HCT116 (cell line): Measurements from ENCODE around the gene PGC. TPM values are rescaled to one million over a fixed set of nuclear protein-coding genes. Genes with fewer than 3 reads are reported as not detected.

Source experiments
- ATAC-seq: fragments of 200-7000 bp; cut with Tn5 transposase; 2 replicates; pipeline ENCODE4 v1.9.1; 2020; ENCODE audit warnings: mild to moderate bottlenecking, moderate library complexity
- BruUV-seq: library from RNA; stranded (reverse); fragments of 400-500 nt; replicated peaks from 2 replicates; lab custom pipeline; 2021; lab: Mats Ljungman, UMichigan
- CTCF ChIA-PET: fragments of 300-600 bp; sonication (Branson Sonifier 250); formaldehyde crosslinking; loops from one replicate; lab custom pipeline; 2021; ENCODE audit warnings: antibody characterized with exemption; lab: Charles Lee
- POLR2A ChIA-PET: fragments of 300-600, 350-600 bp; sonication (Branson Sonifier 250); formaldehyde crosslinking; loops from one replicate; lab custom pipeline; 2021; ENCODE audit warnings: antibody characterized with exemption; lab: Charles Lee
- RAD21 ChIA-PET, 2 experiments: fragments of 300-600 bp; sonication (Branson Sonifier 250); formaldehyde crosslinking; loops; one replicate each; lab custom pipeline; 2023; ENCODE audit warnings: low total read pairs in 2 of 2; ENCODE audit not compliant: uncharacterized antibody in 2 of 2, unreplicated experiment in 2 of 2, low non-redundant PET in 1 of 2; lab: Charles Lee
- DNase-seq: peaks from one replicate; pipeline ENCODE4 v3.0.0-alpha.2; 2010; ENCODE audit warnings: low read depth, low spot score
- H2AFZ ChIP-seq: fragments of 200-600 bp; shearing (Covaris generic), sonication (generic); 2 replicates; pipeline ENCODE4 v1.6.1; 2017; ENCODE audit warnings: low read depth, mixed run types, mixed read lengths, antibody characterized with exemption, low read length; ENCODE audit not compliant: poor library complexity, severe bottlenecking
- H3K27ac ChIP-seq: 2 replicates; pipeline ENCODE4 v1.5.1; 2012; ENCODE audit warnings: low read depth, low read length
- H3K27me3 ChIP-seq: fragments of 200-600 bp; sonication (generic); 2 replicates; pipeline ENCODE4 v1.6.1; 2016; ENCODE audit warnings: mixed run types, low read length, mixed read lengths; ENCODE audit not compliant: insufficient read depth
- H3K36me3 ChIP-seq, 2 experiments: fragments of 200-500 bp in 1 of 2; fragments of 200-600 bp in 1 of 2; sonication (Bioruptor generic) in 1 of 2; sonication (generic) in 1 of 2; 2 replicates each; pipeline versions ENCODE4 v1.5.1 to v1.6.1; 2014 to 2016; ENCODE audit warnings: low read length in 2 of 2, inconsistent platforms in 1 of 2, mixed read lengths in 1 of 2, mixed run types in 1 of 2; ENCODE audit not compliant: insufficient read depth in 2 of 2, control insufficient read depth in 1 of 2
- H3K4me1 ChIP-seq, 2 experiments: fragments of 200-600 bp in 1 of 2; sonication (generic) in 1 of 2; 2 replicates each; pipeline versions ENCODE4 v1.5.1 to v1.6.1; 2012 to 2017; ENCODE audit warnings: low read length in 2 of 2, inconsistent platforms in 1 of 2, mild to moderate bottlenecking in 1 of 2, mixed read lengths in 1 of 2, mixed run types in 1 of 2, moderate library complexity in 1 of 2; ENCODE audit not compliant: insufficient read depth in 2 of 2, control insufficient read depth in 1 of 2
- H3K4me2 ChIP-seq: fragments of 200-600 bp; sonication (generic); 2 replicates; pipeline ENCODE4 v1.6.1; 2017; ENCODE audit warnings: mixed run types, low read length, mixed read lengths
- H3K4me3 ChIP-seq, 2 experiments: fragments of 200-600 bp in 1 of 2; sonication (generic) in 1 of 2; replicated peaks in 1 of 2; 2 replicates each; pipeline ENCODE4 v1.5.1; 2011 to 2016; ENCODE audit warnings: low read length in 2 of 2, control low read depth in 1 of 2, low read depth in 1 of 2, mild to moderate bottlenecking in 1 of 2, mixed read lengths in 1 of 2, mixed run types in 1 of 2
- H3K79me2 ChIP-seq: fragments of 200-600 bp; sonication (generic); 2 replicates; pipeline ENCODE4 v1.6.1; 2017; ENCODE audit warnings: mild to moderate bottlenecking, mixed run types, low read length, moderate library complexity, mixed read lengths; ENCODE audit not compliant: insufficient read depth
- H3K9ac ChIP-seq: fragments of 200-600 bp; sonication (generic); 2 replicates; pipeline ENCODE4 v1.6.1; 2016; ENCODE audit warnings: low read length, mixed read lengths
- H3K9me2 ChIP-seq: fragments of 200-600 bp; sonication (generic), shearing (Covaris generic); 2 replicates; pipeline ENCODE4 v1.6.1; 2017; ENCODE audit warnings: mixed run types, mild to moderate bottlenecking, moderate library complexity; ENCODE audit not compliant: insufficient read depth
- H3K9me3 ChIP-seq, 2 experiments: fragments of 200-500 bp in 1 of 2; fragments of 200-600 bp in 1 of 2; sonication (Bioruptor generic) in 1 of 2; sonication (generic) in 1 of 2; 2 replicates each; pipeline ENCODE4 v1.6.1; 2014 to 2017; ENCODE audit warnings: low read length in 2 of 2, mixed read lengths in 2 of 2, inconsistent platforms in 1 of 2, low read depth in 1 of 2, mild to moderate bottlenecking in 1 of 2, mixed run types in 1 of 2, moderate library complexity in 1 of 2; ENCODE audit not compliant: control insufficient read depth in 1 of 2, insufficient read depth in 1 of 2
- H4K20me1 ChIP-seq: fragments of 200-600 bp; sonication (generic), shearing (Covaris generic); 2 replicates; pipeline ENCODE4 v1.6.1; 2017; ENCODE audit warnings: mixed run types, mild to moderate bottlenecking, moderate library complexity; ENCODE audit not compliant: insufficient read depth
- CBX3 ChIP-seq: IDR thresholded peaks from 2 replicates; pipeline ENCODE4 v1.6.1; 2012; ENCODE audit warnings: low read depth
- ELF1 ChIP-seq: IDR thresholded peaks from 2 replicates; pipeline ENCODE4 v1.6.1; 2012; ENCODE audit warnings: low read depth, borderline replicate concordance
- POLR2A ChIP-seq: IDR thresholded peaks from 2 replicates; pipeline ENCODE4 v1.7.0; 2011; ENCODE audit warnings: borderline replicate concordance; ENCODE audit not compliant: insufficient read depth, insufficient read length; ENCODE audit errors: extremely low read depth
- RAD21 ChIP-seq: IDR thresholded peaks from 2 replicates; pipeline ENCODE4 v1.6.1; 2012; ENCODE audit warnings: low read depth, mild to moderate bottlenecking
- SIN3A ChIP-seq: IDR thresholded peaks from 2 replicates; pipeline ENCODE4 v1.6.1; 2012; ENCODE audit warnings: low read depth
- SP1 ChIP-seq: IDR thresholded peaks from 2 replicates; pipeline ENCODE4 v1.6.1; 2012; ENCODE audit warnings: low read depth
- ZFX ChIP-seq: fragments of 450-650 bp; IDR thresholded peaks from 2 replicates; pipeline ENCODE4 v1.6.1; 2017
- intact Hi-C: fragments of 100-400 bp; cut with micrococcal nuclease; formaldehyde crosslinking; loops from 2 replicates; pipeline ENCODE4 v1.10.0; 2022
- total RNA-seq: library from RNA; stranded (reverse); gene quantifications from one replicate; pipeline ENCODE4 v1.2.1, GENCODE V29; 2021; ENCODE audit not compliant: unreplicated experiment
- TF ChIP-seq, protein P1 (sequence below), 3 experiments: fragments of 200-600 bp in 1 of 3; sonication (generic) in 1 of 3; IDR thresholded peaks in 2 of 3; conservative IDR thresholded peaks in 1 of 3; 2 replicates each; pipeline ENCODE4 v1.5.1; 2012 to 2017; ENCODE audit warnings: low read depth in 2 of 3, low read length in 2 of 3, antibody characterized with exemption in 1 of 3, borderline replicate concordance in 1 of 3, control low read depth in 1 of 3, mild to moderate bottlenecking in 1 of 3, mixed read lengths in 1 of 3, mixed run types in 1 of 3, moderate library complexity in 1 of 3; ENCODE audit not compliant: insufficient read depth in 1 of 3
- TF ChIP-seq, protein P2 (sequence below): IDR thresholded peaks from 2 replicates; pipeline ENCODE4 v1.6.1; 2012; ENCODE audit warnings: low read depth
- TF ChIP-seq, protein P3 (sequence below): IDR thresholded peaks from 2 replicates; pipeline ENCODE4 v1.6.1; 2011; ENCODE audit warnings: mild to moderate bottlenecking, low read length, moderate library complexity; ENCODE audit not compliant: insufficient replicate concordance; ENCODE audit errors: extremely low read depth
- TF ChIP-seq, protein P4 (sequence below): IDR thresholded peaks from 2 replicates; pipeline ENCODE4 v1.6.1; 2012

PGC gene
- total RNA-seq, 1 experiment from 2014 or later: 1.2 TPM

DNA sequence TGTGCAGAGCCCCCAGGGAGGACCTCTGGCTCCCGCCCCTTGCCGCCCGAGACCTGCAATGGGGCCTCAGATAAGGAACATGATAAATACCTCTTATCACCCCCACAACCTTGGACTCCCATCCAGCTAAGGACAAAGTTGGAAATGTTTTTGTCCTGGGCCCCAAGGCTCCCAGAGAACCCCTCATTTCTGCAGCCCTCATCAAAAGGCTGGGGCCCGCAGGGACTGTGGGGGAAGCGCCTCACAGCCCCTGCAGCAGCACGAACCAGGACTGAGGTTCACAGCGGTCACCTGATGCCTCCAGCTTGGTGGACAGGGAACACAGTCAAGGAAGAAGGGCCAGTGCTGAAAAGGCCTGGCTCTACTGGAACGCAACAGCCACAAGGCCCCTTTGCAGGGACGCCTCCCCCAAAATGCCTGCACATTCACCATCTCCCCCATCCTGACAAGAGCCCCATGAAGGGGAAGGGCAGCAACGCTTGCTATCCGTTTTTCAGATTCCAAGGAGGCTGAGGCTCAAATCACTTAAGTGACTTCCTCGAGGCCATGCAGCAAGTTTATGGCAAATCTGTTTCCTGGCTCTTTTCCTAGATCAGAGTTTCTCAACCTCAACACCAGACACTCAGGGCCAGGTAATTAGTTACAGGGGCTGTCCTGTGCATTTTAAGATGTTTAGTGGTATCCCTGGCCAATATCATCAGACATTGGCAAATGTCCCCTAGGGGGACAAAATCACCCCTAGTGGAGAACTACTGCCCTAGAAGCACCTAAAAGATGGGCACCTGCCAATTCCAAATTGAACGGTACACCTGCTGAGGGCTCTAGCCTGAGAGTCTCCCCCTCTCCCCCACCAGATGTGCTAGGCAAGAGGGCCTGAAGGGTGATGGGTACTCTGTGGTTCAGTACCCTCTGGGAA is 22.4 kb downstream of the PGC start:
- H2AFZ ChIP-seq: no peak overlapping the region
- POLR2A ChIA-PET: no interaction called here
- ATAC-seq: peak; percentile 50; the same call in 1 of the 2 replicates
- no peaks in the 10 kb centered on the region for H3K36me3 ChIP-seq
- CTCF ChIA-PET: no interaction called here
- no peaks in the 10 kb centered on the region for H3K79me2 ChIP-seq
- no peaks in the 10 kb centered on the region for H3K9me3 ChIP-seq
- intact Hi-C loops: no loop called here
- H3K9me2 ChIP-seq: no peaks in the 10 kb centered on the region
- TF ChIP-seq, protein P1, sequence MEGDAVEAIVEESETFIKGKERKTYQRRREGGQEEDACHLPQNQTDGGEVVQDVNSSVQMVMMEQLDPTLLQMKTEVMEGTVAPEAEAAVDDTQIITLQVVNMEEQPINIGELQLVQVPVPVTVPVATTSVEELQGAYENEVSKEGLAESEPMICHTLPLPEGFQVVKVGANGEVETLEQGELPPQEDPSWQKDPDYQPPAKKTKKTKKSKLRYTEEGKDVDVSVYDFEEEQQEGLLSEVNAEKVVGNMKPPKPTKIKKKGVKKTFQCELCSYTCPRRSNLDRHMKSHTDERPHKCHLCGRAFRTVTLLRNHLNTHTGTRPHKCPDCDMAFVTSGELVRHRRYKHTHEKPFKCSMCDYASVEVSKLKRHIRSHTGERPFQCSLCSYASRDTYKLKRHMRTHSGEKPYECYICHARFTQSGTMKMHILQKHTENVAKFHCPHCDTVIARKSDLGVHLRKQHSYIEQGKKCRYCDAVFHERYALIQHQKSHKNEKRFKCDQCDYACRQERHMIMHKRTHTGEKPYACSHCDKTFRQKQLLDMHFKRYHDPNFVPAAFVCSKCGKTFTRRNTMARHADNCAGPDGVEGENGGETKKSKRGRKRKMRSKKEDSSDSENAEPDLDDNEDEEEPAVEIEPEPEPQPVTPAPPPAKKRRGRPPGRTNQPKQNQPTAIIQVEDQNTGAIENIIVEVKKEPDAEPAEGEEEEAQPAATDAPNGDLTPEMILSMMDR (IDR thresholded peaks at IDR 0.05 in 2 of 3, conservative IDR thresholded peaks at IDR 0.05 in 1 of 3; ENCODE audit: borderline replicate concordance in 1 of 3, insufficient read depth in 1 of 3, low read depth in 2 of 3, low read length in 2 of 3): 0 out of 6 replicates have a peak, but pooled peaks of 1 of the 3 experiments have one; percentile 3
- TF ChIP-seq RAD21 (no peak), ZFX (no peak), ELF1 (no peak), CBX3 (no peak), SP1 (no peak)
- RAD21 ChIA-PET: no interaction called here
- H3K27ac ChIP-seq: no peak overlapping the region
- H4K20me1 ChIP-seq: no peaks in the 10 kb centered on the region
- no TSS peak for BruUV-seq
- no peaks in the 10 kb centered on the region for H3K4me1 ChIP-seq
- H3K9ac ChIP-seq: no peak overlapping the region
- DNase-seq: no peak
- H3K4me2 ChIP-seq: no peak overlapping the region
- H3K4me3 ChIP-seq: no peak overlapping the region
- H3K27me3 ChIP-seq: no peaks in the 10 kb centered on the region

DNA sequence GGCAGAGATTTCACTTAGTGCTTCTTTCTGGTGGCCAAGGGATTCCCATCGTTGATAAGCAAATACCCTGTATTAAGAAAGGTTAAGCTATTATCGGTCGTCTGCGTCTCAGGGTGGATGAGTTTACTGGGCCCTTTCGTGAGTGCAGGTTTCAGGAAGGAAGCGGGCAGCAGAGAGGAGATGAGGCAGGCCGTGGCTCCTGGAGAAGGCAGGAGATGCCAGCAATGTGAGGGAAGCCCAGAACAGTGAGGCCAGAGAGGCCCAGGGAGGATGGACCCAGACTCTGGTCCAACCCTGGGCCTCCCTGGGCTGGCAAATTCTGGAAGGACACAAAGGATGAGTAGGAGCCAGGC is 23.0 kb downstream of the PGC start:
- intact Hi-C loops: no loop called here
- H3K4me2 ChIP-seq: no peak overlapping the region
- ChIA-PET POLR2A (no interaction called here), CTCF (no interaction called here), RAD21 (no interaction called here)
- H3K27me3 ChIP-seq: no peaks in the 10 kb centered on the region
- H3K9me3 ChIP-seq: no peaks in the 10 kb centered on the region
- ATAC-seq (no peak), DNase-seq (no peak)
- H3K79me2 ChIP-seq: no peaks in the 10 kb centered on the region
- no peak overlapping the region for H3K9ac ChIP-seq
- no peaks in the 10 kb centered on the region for H3K36me3 ChIP-seq
- no peaks in the 10 kb centered on the region for H3K9me2 ChIP-seq
- no TSS peak for BruUV-seq
- H3K4me1 ChIP-seq: no peaks in the 10 kb centered on the region
- no peak overlapping the region for H2AFZ ChIP-seq
- no peak overlapping the region for H3K4me3 ChIP-seq
- no peak overlapping the region for H3K27ac ChIP-seq
- H4K20me1 ChIP-seq: no peaks in the 10 kb centered on the region
- TF ChIP-seq, protein P2, sequence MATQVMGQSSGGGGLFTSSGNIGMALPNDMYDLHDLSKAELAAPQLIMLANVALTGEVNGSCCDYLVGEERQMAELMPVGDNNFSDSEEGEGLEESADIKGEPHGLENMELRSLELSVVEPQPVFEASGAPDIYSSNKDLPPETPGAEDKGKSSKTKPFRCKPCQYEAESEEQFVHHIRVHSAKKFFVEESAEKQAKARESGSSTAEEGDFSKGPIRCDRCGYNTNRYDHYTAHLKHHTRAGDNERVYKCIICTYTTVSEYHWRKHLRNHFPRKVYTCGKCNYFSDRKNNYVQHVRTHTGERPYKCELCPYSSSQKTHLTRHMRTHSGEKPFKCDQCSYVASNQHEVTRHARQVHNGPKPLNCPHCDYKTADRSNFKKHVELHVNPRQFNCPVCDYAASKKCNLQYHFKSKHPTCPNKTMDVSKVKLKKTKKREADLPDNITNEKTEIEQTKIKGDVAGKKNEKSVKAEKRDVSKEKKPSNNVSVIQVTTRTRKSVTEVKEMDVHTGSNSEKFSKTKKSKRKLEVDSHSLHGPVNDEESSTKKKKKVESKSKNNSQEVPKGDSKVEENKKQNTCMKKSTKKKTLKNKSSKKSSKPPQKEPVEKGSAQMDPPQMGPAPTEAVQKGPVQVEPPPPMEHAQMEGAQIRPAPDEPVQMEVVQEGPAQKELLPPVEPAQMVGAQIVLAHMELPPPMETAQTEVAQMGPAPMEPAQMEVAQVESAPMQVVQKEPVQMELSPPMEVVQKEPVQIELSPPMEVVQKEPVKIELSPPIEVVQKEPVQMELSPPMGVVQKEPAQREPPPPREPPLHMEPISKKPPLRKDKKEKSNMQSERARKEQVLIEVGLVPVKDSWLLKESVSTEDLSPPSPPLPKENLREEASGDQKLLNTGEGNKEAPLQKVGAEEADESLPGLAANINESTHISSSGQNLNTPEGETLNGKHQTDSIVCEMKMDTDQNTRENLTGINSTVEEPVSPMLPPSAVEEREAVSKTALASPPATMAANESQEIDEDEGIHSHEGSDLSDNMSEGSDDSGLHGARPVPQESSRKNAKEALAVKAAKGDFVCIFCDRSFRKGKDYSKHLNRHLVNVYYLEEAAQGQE: no peak
- TF ChIP-seq, protein P3, sequence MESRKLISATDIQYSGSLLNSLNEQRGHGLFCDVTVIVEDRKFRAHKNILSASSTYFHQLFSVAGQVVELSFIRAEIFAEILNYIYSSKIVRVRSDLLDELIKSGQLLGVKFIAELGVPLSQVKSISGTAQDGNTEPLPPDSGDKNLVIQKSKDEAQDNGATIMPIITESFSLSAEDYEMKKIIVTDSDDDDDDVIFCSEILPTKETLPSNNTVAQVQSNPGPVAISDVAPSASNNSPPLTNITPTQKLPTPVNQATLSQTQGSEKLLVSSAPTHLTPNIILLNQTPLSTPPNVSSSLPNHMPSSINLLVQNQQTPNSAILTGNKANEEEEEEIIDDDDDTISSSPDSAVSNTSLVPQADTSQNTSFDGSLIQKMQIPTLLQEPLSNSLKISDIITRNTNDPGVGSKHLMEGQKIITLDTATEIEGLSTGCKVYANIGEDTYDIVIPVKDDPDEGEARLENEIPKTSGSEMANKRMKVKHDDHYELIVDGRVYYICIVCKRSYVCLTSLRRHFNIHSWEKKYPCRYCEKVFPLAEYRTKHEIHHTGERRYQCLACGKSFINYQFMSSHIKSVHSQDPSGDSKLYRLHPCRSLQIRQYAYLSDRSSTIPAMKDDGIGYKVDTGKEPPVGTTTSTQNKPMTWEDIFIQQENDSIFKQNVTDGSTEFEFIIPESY: no peak
- no peak for TF ChIP-seq ELF1
- TF ChIP-seq, protein P4, sequence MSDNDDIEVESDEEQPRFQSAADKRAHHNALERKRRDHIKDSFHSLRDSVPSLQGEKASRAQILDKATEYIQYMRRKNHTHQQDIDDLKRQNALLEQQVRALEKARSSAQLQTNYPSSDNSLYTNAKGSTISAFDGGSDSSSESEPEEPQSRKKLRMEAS: no peak
- TF ChIP-seq SIN3A: no peak
- no peak for TF ChIP-seq POLR2A
- TF ChIP-seq CBX3: no peak
